ENCODE results near the gene TAAR1.

GRCh38 chr6:132598473-132598872 is 60.5 kb downstream of the TAAR1 start:
- TF ChIP-seq CTCF (conservative IDR thresholded peaks at IDR 0.05; ENCODE audit: low read depth, low read length) (peak; percentile 52), EZH2 (IDR thresholded peaks at IDR 0.05; ENCODE audit: low read length, unreplicated experiment) (no peak), EZH2phosphoT487 (IDR thresholded peaks at IDR 0.05; ENCODE audit: borderline replicate concordance, low read length) (no peak)

All from PC-3 (cell line).